Smooth muscle cell (in vitro differentiated cells): ENCODE measurements around the gene LEKR1. TPM values are rescaled to one million over a fixed set of nuclear protein-coding genes. Genes with fewer than 3 reads are reported as not detected.
"Not testable (repeated sequence)": the region's sequence is repeated elsewhere in the genome, so short reads cannot be mapped to it uniquely, and the experiment has no call there.

Experiments used
- DNase-seq: peaks from one replicate; lab custom pipeline; 2025; ENCODE audit not compliant: unreplicated experiment; lab: John Stamatoyannopoulos, UW
- H2AFZ ChIP-seq: fragments of 200-600 bp; sonication (generic); 2 replicates; pipeline ENCODE4 v1.6.0; 2016; ENCODE audit warnings: antibody characterized with exemption, low read depth, mild to moderate bottlenecking
- H3F3A ChIP-seq: fragments of 200-600 bp; sonication (generic); 2 replicates; pipeline ENCODE4 v1.6.0; 2017; ENCODE audit warnings: antibody characterized with exemption, low read depth
- H3K27ac ChIP-seq: fragments of 200-600 bp; sonication (generic); 2 replicates; pipeline ENCODE4 v1.5.1; 2016; ENCODE audit warnings: low read depth, mild to moderate bottlenecking
- H3K27me3 ChIP-seq: fragments of 200-600 bp; sonication (generic); 2 replicates; pipeline ENCODE4 v1.6.1; 2016; ENCODE audit warnings: low read depth, mild to moderate bottlenecking
- H3K36me3 ChIP-seq: fragments of 200-600 bp; sonication (generic); 2 replicates; pipeline ENCODE4 v1.5.1; 2016; ENCODE audit warnings: low read depth
- H3K4me1 ChIP-seq: fragments of 200-600 bp; sonication (generic); 2 replicates; pipeline ENCODE4 v1.5.1; 2016; ENCODE audit warnings: low read depth
- H3K4me2 ChIP-seq: fragments of 200-600 bp; sonication (generic); 2 replicates; pipeline ENCODE4 v1.6.0; 2016; ENCODE audit warnings: mild to moderate bottlenecking
- H3K4me3 ChIP-seq: fragments of 200-600 bp; sonication (generic); 2 replicates; pipeline ENCODE4 v1.5.1; 2016; ENCODE audit warnings: mild to moderate bottlenecking
- H3K79me2 ChIP-seq: fragments of 200-600 bp; sonication (generic); 2 replicates; pipeline ENCODE4 v1.6.0; 2016; ENCODE audit warnings: low read depth, mild to moderate bottlenecking
- H3K9ac ChIP-seq: fragments of 200-600 bp; sonication (generic); 2 replicates; pipeline ENCODE4 v1.6.0; 2016; ENCODE audit warnings: low read depth
- H3K9me3 ChIP-seq: fragments of 200-600 bp; sonication (generic); replicated peaks from 2 replicates; pipeline ENCODE4 v1.5.1; 2016; ENCODE audit warnings: low read depth
- H4K20me1 ChIP-seq: fragments of 200-600 bp; sonication (generic); 2 replicates; pipeline ENCODE4 v1.6.0; 2016; ENCODE audit warnings: low read depth
- CTCF ChIP-seq: fragments of 200-600 bp; sonication (generic); IDR thresholded peaks from 2 replicates; pipeline ENCODE4 v1.5.1; 2017; ENCODE audit warnings: borderline replicate concordance, mild to moderate bottlenecking, antibody characterized with exemption; ENCODE audit not compliant: insufficient read depth, poor library complexity, severe bottlenecking
- WGBS: methylation state at CpG from one replicate; pipeline ENCODE4 v1.1.7; 2016; ENCODE audit warnings: low lambda C conversion rate; 5-methylcytosine and 5-hydroxymethylcytosine counted together
- polyA plus RNA-seq: library from polyadenylated mRNA; unstranded; fragments of >200 nt; fragmentation: Nextera tagmentation; extraction: Ambion mirVana; gene quantifications from 2 replicates; pipeline ENCODE4 v1.2.1, GENCODE V29; 2016
- total RNA-seq: library from RNA; depleted of rRNA; stranded (reverse); fragments of >200 nt; gene quantifications from 2 replicates; pipeline ENCODE4 v1.2.3, GENCODE V29; 2014

The LEKR1 gene
- total and polyA plus RNA-seq, 2 experiments from 2014 or later = 1.3 to 2.3 TPM

GRCh38 chr3:156888576-156888975, 62.4 kb downstream of the LEKR1 start:
- Histone ChIP-seq H3K27me3 (no peaks in the 10 kb centered on the region), H3K27ac (no peak overlapping the region), H3K4me2 (no peak overlapping the region), H3K36me3 (no peaks in the 10 kb centered on the region), H3K79me2 (no peaks in the 10 kb centered on the region), H2AFZ (no peak overlapping the region), H3K4me1 (peaks cover 6% of the 10 kb centered on the region), H3K9ac (no peak overlapping the region), H3F3A (no peaks in the 10 kb centered on the region), H3K9me3 (no peaks in the 10 kb centered on the region), H3K4me3 (no peak overlapping the region), H4K20me1 (no peaks in the 10 kb centered on the region)
- no peak for TF ChIP-seq CTCF
- 82% methylated on average over 1 of the region's 1 CpG for WGBS
- no peak for DNase-seq

GRCh38 chr3:156892701-156893100, 66.5 kb downstream of the LEKR1 start:
- H2AFZ ChIP-seq = no peak overlapping the region
- H3K79me2 ChIP-seq = no peaks in the 10 kb centered on the region
- no peaks in the 10 kb centered on the region for H3K36me3 ChIP-seq
- no peak overlapping the region for H3K4me3 ChIP-seq
- no peaks in the 10 kb centered on the region for H4K20me1 ChIP-seq
- no peak overlapping the region for H3K9ac ChIP-seq
- H3K4me1 ChIP-seq = peaks cover 6% of the 10 kb centered on the region
- no peaks in the 10 kb centered on the region for H3F3A ChIP-seq
- no peak for DNase-seq
- no peaks in the 10 kb centered on the region for H3K27me3 ChIP-seq
- 93% methylated on average over 1 of the region's 1 CpG for WGBS
- H3K27ac ChIP-seq = no peak overlapping the region
- no peak overlapping the region for H3K4me2 ChIP-seq
- no peaks in the 10 kb centered on the region for H3K9me3 ChIP-seq
- no peak for TF ChIP-seq CTCF

GRCh38 chr3:156895374-156895773, 69.2 kb downstream of the LEKR1 start:
- H3K9ac ChIP-seq, H3K27ac ChIP-seq, H3K4me1 ChIP-seq, DNase-seq, H3K36me3 ChIP-seq, H3K4me3 ChIP-seq, H3K79me2 ChIP-seq, H4K20me1 ChIP-seq, H3K9me3 ChIP-seq, H3K4me2 ChIP-seq, H3F3A ChIP-seq, H2AFZ ChIP-seq, H3K27me3 ChIP-seq: not testable (repeated sequence)
- 76% methylated on average over 1 of the region's 1 CpG for WGBS

- not testable (repeated sequence) for H4K20me1 ChIP-seq
These were observed 71.7 kb downstream of the LEKR1 start for GRCh38 chr3:156897851-156898250.

GRCh38 chr3:156898296-156898880, 72.2 kb downstream of the LEKR1 start:
- no peaks in the 10 kb centered on the region for H3K9me3 ChIP-seq
- H3F3A ChIP-seq = no peaks in the 10 kb centered on the region
- H3K36me3 ChIP-seq = no peaks in the 10 kb centered on the region
- no peaks in the 10 kb centered on the region for H3K79me2 ChIP-seq
- H3K4me3 ChIP-seq = no peak overlapping the region
- TF ChIP-seq CTCF = no peak
- H3K4me2 ChIP-seq = no peak overlapping the region
- no peak for DNase-seq
- H3K4me1 ChIP-seq = no peaks in the 10 kb centered on the region
- no peak overlapping the region for H3K9ac ChIP-seq
- no peak overlapping the region for H2AFZ ChIP-seq
- H3K27me3 ChIP-seq = no peaks in the 10 kb centered on the region
- H4K20me1 ChIP-seq = no peaks in the 10 kb centered on the region
- H3K27ac ChIP-seq = no peak overlapping the region
- WGBS = 78% methylated on average over 5 of the region's 5 CpGs

More at GRCh38 chr3:156897851-156898250, 71.7 kb downstream of the LEKR1 start:
- H3K4me3 ChIP-seq, H3K9ac ChIP-seq, H3K36me3 ChIP-seq, H3K79me2 ChIP-seq, H3K27ac ChIP-seq, H2AFZ ChIP-seq, H3K4me1 ChIP-seq, H3F3A ChIP-seq, H3K4me2 ChIP-seq, DNase-seq, H3K9me3 ChIP-seq, H3K27me3 ChIP-seq: not testable (repeated sequence)
- 83% methylated on average over 1 of the region's 1 CpG for WGBS
